Measurements from ENCODE around the gene LIN7C.
A peak's percentile ranks its signal among the peaks of the same experiment; 100 is the strongest.
"Not testable (repeated sequence)": the region's sequence is repeated elsewhere in the genome, so short reads cannot be mapped to it uniquely, and the experiment has no call there.

LIN7C gene, protein sequence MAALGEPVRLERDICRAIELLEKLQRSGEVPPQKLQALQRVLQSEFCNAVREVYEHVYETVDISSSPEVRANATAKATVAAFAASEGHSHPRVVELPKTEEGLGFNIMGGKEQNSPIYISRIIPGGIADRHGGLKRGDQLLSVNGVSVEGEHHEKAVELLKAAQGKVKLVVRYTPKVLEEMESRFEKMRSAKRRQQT

DNA sequence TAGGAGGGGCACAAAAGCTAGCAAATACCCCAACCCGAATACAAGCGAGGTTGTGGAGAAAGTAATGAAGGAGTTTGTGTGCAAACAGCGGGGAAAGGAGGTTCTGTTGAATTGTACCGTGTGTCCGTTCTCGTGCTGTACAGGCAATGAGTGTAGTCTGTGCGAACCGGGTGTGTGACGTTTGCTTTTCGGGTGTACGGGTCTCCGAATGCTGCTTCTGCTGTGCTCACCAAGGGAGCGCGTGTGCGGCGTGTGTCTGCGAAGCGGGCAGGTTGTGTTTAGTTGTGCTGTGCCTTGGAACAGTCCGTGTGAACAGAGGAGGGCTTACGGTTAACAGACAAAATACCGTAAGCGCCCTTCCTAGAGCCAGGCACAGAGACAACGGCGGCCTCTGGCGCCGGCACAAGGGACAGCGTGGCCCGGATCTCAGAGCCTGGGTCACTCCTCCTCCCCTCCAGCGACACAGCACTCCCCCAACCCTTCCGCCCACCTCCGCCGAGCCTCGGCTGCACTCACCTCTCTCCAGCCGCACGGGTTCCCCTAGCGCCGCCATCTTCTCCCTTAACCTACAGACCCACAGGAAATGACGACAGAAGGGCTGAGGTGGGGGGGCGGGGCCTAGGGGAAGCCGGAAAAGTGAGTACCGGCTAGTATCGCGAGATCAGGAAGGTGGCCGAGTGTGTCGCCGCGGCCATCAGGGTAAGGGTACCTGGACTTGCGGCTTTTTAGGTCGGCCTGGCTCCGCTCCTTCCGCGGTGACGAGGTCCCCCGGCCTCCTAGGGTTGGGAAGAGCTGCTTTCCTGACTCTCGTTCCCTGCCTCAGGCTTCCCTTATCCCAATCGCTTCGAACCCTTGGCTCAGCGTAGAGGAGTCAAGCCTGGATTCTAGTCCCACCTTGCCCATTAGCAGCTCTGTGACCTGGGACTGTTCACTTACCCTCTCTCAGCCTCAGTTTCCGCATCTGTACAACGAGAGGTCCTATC is at the start of gene LIN7C:
Gene LIN7C (minus strand): TSS at position 570 of the 983 bp plus-strand sequence. CDS start 17 bp downstream, at position 553.
- peak; percentile 96 for DNase-seq

DNA sequence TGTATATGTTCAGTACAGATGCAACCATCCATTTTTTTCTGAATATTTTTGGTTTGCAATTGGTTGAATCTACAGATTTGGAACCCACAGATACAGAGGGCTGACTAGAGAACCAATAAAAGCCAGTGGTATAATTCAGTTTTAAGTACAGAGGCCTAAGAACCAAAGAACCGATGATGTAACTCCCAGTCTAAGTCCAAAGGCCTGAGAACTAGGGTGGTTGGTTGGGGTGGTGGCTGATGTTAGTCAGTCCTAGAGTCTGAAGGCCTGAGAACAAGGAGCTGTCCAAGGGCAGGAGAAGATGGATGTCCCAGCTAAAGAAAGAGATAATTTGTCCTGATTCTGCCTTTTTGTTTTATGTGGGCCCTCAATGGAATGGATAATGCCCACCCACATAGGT is 48.7 kb upstream of the LIN7C start:
- no peak for DNase-seq

GRCh38 chr11:27553186-27553585 is 46.6 kb upstream of the LIN7C start:
- peak; percentile 10 for DNase-seq

DNA sequence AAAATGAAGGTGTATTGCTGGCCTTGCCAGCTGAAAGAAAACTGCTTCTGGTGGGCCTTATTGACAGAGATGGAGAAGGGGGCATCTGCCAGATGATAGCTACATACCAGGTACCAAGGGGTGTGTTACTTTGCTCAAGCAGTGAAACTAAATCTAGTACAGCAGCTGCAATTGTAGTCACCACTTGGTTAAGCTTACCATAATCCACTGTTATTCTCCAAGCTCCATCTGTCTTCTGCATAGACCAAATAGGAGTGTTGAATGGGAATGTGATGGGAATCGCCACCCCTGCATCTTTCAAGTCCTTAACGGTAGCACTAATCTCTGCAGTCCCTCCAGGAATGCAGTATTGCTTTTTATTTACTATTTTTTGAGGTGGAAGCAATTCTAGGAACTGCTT is 45.8 kb upstream of the LIN7C start:
- DNase-seq: peak; percentile 90

- DNase-seq: no peak
Observed at GRCh38 chr11:27551127-27551526, 44.6 kb upstream of the LIN7C start.

DNA sequence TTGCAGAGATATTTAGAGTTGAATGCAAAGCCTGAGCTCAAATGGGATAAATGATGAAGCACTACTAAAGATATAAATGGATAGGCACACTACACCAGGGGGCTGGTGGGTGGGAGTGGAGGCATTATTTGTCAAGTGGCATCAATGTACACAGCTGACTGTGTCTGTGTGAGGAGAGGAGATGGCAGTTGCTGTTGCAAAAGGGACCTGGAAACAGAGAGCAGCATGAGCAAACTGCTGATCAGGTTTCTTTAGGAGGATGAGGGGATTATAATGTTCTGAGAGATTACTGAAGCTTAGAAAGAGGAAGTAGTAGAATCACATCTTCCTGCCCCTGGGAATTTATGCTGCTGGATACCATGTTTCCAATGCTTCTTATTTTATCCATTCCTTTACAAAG is 39.4 kb upstream of the LIN7C start:
- DNase-seq: peak; percentile 77

DNA sequence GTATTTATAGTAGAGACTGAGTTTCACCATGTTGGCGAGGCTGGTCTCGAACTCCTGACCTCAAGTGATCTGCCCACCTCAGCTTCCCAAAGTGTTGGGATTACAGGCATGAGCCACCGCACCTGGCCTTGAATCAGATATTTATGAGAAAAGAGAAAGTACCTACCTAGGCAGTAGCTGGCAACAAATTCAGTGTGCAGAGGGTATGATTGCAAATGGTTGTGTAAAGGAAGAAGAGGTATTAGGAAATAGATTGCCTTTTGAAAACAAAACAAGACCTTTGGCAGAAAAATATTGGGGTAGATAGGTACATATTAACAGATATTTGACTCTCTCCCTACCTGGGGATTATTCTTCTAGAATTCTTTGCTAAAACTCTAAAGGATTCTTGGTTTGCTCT is 38.5 kb upstream of the LIN7C start:
- no peak for DNase-seq

DNA sequence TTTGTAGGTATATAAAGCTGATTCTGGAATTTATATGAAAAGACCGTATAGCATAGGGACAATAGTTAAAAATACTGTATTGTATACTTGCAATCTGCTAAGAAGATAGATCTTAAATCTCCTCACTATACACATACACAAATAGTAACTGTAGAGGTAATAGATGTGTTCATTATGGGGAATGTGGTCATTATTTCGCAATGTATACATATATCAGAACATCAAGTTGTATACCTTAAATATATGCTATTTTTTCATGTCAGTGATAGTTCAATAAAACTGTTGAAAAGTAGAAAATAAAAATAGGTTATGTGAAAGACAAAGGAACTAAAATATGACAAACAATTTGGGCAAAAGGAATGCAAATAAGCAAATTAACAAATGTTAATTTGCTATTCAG is 35.2 kb upstream of the LIN7C start:
- no peak for DNase-seq

DNA sequence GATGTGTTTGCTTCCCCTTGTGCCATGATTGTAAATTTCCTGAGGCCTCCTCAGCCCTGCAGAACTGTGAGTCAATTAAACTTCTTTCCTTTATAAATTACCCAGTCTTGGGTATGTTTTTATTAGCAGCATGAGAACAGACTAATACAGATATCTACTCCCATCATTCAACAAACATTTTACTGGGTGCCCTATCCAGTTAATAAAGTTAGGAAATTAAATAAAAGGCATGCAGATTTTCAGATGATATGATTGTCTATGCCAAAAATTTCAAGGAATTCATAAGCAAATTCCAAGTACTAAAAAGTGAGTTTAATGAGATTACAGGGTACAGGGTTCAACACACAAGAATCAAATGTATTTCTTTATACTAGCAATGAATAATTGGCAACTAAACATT is 33.5 kb upstream of the LIN7C start:
- no peak for DNase-seq

GRCh38 chr11:27535103-27535502 is 28.5 kb upstream of the LIN7C start:
- no peak for DNase-seq

DNA sequence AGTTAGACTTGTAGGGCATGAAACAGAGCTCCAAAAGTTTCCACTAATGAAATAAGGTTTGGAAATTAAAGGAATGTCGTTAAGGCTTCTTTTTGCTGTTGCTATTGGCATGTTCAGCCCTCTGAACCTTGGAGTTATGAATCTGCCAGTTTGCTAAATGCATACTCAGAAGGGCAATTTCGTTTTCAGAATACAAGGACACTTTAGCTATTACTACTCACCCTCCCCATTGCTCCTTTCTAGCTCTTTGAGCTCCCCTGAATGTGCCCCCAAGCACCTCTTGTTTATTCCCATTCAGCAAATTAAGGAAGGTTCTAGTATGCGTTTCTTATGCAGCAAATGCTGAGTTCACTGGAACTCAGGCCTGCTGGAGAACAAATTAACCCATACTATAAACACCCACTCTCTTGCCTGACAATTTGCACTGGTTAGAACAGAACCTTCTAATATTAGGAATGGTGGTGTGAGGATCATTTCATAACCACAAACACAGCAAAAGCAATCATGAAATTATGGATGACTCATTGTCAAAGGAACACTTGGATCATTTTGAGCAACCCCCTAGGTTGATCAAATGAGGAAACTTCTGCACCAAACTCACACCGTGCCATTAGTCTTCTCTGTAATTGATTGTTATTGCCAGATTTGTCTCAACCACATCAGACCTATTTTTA is 26.2 kb upstream of the LIN7C start:
- DNase-seq: no peak

- DNase-seq: no peak
Observed at GRCh38 chr11:27528712-27529111, 22.1 kb upstream of the LIN7C start.

GRCh38 chr11:27526535-27526934 is 20.0 kb upstream of the LIN7C start:
- DNase-seq: no peak

- no peak for DNase-seq
Observed at GRCh38 chr11:27525824-27526516, 19.4 kb upstream of the LIN7C start.

- peak; percentile 30 for DNase-seq
Observed at GRCh38 chr11:27524155-27524554, 17.6 kb upstream of the LIN7C start.

DNA sequence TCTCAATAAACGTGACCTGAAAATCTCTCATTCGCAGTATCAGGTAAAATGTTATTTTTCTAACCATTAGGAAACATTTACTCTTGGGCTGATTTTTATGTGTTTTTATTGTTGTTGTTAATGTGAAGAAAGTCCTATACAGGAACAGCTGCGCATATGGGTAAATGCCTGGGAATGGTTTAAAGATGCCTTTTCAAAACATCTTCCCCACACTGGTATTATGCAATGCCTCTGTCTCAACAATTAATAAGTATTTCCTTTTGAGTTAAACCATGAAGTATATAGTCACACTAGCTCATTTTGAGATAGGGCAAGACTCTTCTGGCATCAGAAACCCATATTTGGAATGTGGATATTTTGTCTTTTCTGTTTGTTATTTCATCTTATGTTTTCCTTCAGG is 13.7 kb upstream of the LIN7C start:
- DNase-seq: no peak

GRCh38 chr11:27518518-27518917 is 11.9 kb upstream of the LIN7C start:
- DNase-seq: no peak

GRCh38 chr11:27517490-27517889 is 10.9 kb upstream of the LIN7C start:
- not testable (repeated sequence) for DNase-seq

DNA sequence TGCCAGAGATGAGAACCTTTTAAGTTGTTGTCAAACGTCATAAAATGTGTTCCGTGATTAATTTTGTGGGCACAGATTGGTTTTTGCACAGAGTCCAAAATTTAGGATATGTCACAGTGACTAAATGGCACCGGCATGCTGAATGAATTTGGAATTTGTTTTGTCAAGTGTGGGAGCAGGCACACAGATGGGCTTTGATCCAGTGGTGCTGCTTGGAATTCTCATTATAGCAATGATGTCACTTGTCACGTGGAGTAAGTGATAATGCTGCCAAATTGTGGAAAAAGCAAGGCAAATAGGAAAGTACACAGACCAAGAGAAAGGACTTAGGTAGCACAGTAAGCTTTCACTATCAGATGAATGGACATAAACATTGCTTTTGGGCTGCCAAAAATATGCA is 8.0 kb upstream of the LIN7C start:
- no peak for DNase-seq

DNA sequence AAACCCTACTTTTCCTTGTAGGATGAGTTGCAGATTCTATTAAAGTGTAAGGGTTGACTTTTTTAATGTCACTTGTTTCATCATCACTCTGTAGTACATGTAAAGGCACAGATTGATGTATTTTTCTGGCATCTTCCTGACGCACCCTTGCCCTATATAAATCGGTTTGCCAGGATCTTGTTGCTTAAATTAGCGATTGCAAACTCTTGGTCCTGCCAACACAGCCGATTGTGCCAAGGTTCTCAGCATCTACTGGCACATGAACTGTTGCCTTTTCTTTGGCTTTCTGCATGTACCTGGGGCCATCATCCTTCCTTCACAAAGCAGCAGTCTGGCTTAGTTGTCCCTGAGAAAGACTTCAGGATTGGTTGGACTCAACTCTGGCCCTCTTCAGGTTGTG is 7.5 kb upstream of the LIN7C start:
- DNase-seq: no peak

- no peak for DNase-seq
Observed at GRCh38 chr11:27513389-27513788, 6.8 kb upstream of the LIN7C start.

DNA sequence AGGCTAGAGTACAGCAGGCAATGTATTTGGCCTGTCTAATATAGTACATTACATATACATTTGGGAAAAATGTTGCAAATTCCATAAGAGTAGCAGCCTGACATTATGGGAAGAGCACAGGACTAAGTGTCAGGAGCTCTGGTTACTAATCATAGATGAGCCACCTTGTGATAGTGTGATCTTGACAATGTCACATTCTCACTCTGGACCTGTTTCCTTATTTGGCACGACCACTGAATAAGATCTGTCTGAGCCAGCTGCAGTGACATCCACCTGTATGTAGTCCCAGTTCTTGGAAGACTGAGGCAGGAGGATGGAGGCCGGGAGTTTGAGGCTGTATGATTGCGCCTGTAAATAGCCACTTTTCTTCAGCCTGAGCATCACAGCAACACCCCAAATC is 5.7 kb upstream of the LIN7C start:
- no peak for DNase-seq

- DNase-seq: no peak
Observed at GRCh38 chr11:27509908-27510307, 3.3 kb upstream of the LIN7C start.

Data from NCI-H82 (cell line).